HepG2 (cell line): ENCODE results near the gene UVSSA. TPM values are rescaled to one million over a fixed set of nuclear protein-coding genes. Genes with fewer than 3 reads are reported as not detected.

Experiments
- ATAC-seq: fragments of 200-7000 bp; cut with Tn5 transposase; 3 replicates; pipeline ENCODE4 v1.9.1; 2020; ENCODE audit warnings: mild to moderate bottlenecking, moderate library complexity
- BruUV-seq: library from RNA; stranded (reverse); fragments of 400-500 nt; replicated peaks from 2 replicates; lab custom pipeline; 2021; lab: Mats Ljungman, UMichigan
- CTCF ChIA-PET: fragments of 300-600 bp; formaldehyde crosslinking; extraction: SDS; loops from one replicate; lab custom pipeline; 2021; ENCODE audit warnings: low total read pairs, inconsistent platforms, low intra/inter-chr PET ratio; lab: Yijun Ruan, JAX
- POLR2A ChIA-PET: fragments of 350-600 bp; sonication (Branson Sonifier 250); formaldehyde crosslinking; loops from one replicate; lab custom pipeline; 2020; ENCODE audit warnings: antibody characterized with exemption, inconsistent platforms; lab: Yijun Ruan, JAX
- DNase-seq: peaks from one replicate; pipeline ENCODE4 v3.0.0-alpha.2; 2015; ENCODE audit warnings: low spot score
- FAIRE-seq: peaks from 3 replicates; lab custom pipeline; 2011; peaks lifted over from hg19 to GRCh38; lab: Jason Lieb, UNC
- H2AFZ ChIP-seq: one replicate; pipeline ENCODE4 v1.6.1; 2011; ENCODE audit warnings: low read length, inconsistent platforms
- H3K27ac ChIP-seq: fragments of 300-600 bp; 3 replicates; pipeline ENCODE4 v1.8.0; 2011; ENCODE audit warnings: mixed run types, mild to moderate bottlenecking, mixed read lengths, low read length, inconsistent platforms; ENCODE audit not compliant: insufficient read depth; ENCODE audit errors: extremely low read length
- H3K27me3 ChIP-seq, 2 experiments: fragments of 200-600 bp in 1 of 2; 2 replicates in 1 of 2; 3 replicates in 1 of 2; pipeline versions ENCODE4 v1.6.0 to v1.8.0; 2011; ENCODE audit warnings: low read length in 2 of 2, mild to moderate bottlenecking in 2 of 2, moderate library complexity in 2 of 2, inconsistent platforms in 1 of 2; ENCODE audit not compliant: insufficient read depth in 2 of 2, control insufficient read depth in 1 of 2
- H3K36me3 ChIP-seq, 2 experiments: fragments of 200-600 bp in 1 of 2; replicated peaks in 1 of 2; 2 replicates in 1 of 2; 3 replicates in 1 of 2; pipeline versions ENCODE4 v1.5.1 to v1.8.0; 2011; ENCODE audit warnings: low read length in 2 of 2, inconsistent platforms in 1 of 2; ENCODE audit not compliant: insufficient read depth in 2 of 2, control insufficient read depth in 1 of 2
- H3K4me1 ChIP-seq: 2 replicates; pipeline ENCODE4 v1.5.1; 2012; ENCODE audit warnings: low read length, inconsistent platforms; ENCODE audit not compliant: insufficient read depth
- H3K4me2 ChIP-seq: 2 replicates; pipeline ENCODE4 v1.6.0; 2011; ENCODE audit warnings: low read depth, low read length, inconsistent platforms
- H3K4me3 ChIP-seq, 3 experiments: fragments of 200-600 bp in 1 of 3; sonication (generic), shearing (Covaris generic) in 1 of 3; replicated peaks in 1 of 3; 2 replicates each; pipeline ENCODE4 v1.5.1; 2011 to 2016; ENCODE audit warnings: low read length in 3 of 3, inconsistent platforms in 2 of 3, low read depth in 2 of 3, mild to moderate bottlenecking in 2 of 3, control low read depth in 1 of 3, mixed read lengths in 1 of 3; ENCODE audit not compliant: insufficient read depth in 1 of 3
- H3K79me2 ChIP-seq: one replicate; pipeline ENCODE4 v1.6.1; 2011; ENCODE audit warnings: low read length, inconsistent platforms; ENCODE audit not compliant: insufficient read depth
- H3K9ac ChIP-seq: 2 replicates; pipeline ENCODE4 v1.6.0; 2011; ENCODE audit warnings: mild to moderate bottlenecking, low read depth, low read length, inconsistent platforms; ENCODE audit not compliant: insufficient read depth
- H3K9me3 ChIP-seq: 2 replicates; pipeline ENCODE4 v1.5.1; 2012; ENCODE audit warnings: mild to moderate bottlenecking, low read length
- H4K20me1 ChIP-seq: 2 replicates; pipeline ENCODE4 v1.6.0; 2011; ENCODE audit warnings: inconsistent platforms, mild to moderate bottlenecking, low read length, moderate library complexity; ENCODE audit not compliant: insufficient read depth
- DDIT3 ChIP-seq: sonication (generic); formaldehyde crosslinking; IDR thresholded peaks from 2 replicates; pipeline ENCODE4 v1.4.0; 2020; ENCODE audit warnings: mild to moderate bottlenecking, missing genetic modification reagents
- HMGXB3 ChIP-seq: sonication (generic); formaldehyde crosslinking; IDR thresholded peaks from 2 replicates; pipeline ENCODE4 v1.4.0; 2020; ENCODE audit warnings: missing genetic modification reagents, borderline replicate concordance
- HOXA3 ChIP-seq: sonication (generic); formaldehyde crosslinking; IDR thresholded peaks from 2 replicates; pipeline ENCODE4 v1.5.0; 2020; ENCODE audit warnings: missing genetic modification reagents
- SAP130 ChIP-seq: IDR thresholded peaks from 2 replicates; pipeline ENCODE4 v1.6.1; 2016; ENCODE audit warnings: low read depth
- ZNF292 ChIP-seq: sonication (generic); formaldehyde crosslinking; IDR thresholded peaks from 2 replicates; pipeline ENCODE4 v1.8.1; 2022; ENCODE audit warnings: mild to moderate bottlenecking, low read depth, missing genetic modification reagents, borderline replicate concordance
- ZNF318 ChIP-seq: sonication (generic); formaldehyde crosslinking; IDR thresholded peaks from 2 replicates; pipeline ENCODE4 v1.4.0; 2020; ENCODE audit warnings: mild to moderate bottlenecking, missing genetic modification reagents
- ZNF550 ChIP-seq: sonication (generic); formaldehyde crosslinking; IDR thresholded peaks from 2 replicates; pipeline ENCODE4 v1.4.0; 2020; ENCODE audit warnings: mild to moderate bottlenecking, missing genetic modification reagents, borderline replicate concordance
- WGBS: methylation state at CpG from one replicate; pipeline ENCODE4 v1.1.6; 2017; ENCODE audit warnings: low lambda C conversion rate; 5-methylcytosine and 5-hydroxymethylcytosine counted together
- in situ Hi-C: cut with HindIII; loops from 2 replicates; pipeline ENCODE4 v1.10.0; 2017; ENCODE audit warnings: low pct_unique_long_range_greater_than_20kb; ENCODE audit not compliant: extremely low pct_ligation_motif_present
- intact Hi-C: fragments of 100-400 bp; cut with micrococcal nuclease; formaldehyde crosslinking; loops from one replicate; pipeline ENCODE4 v1.10.0; 2022; ENCODE audit not compliant: unreplicated experiment
- polyA plus RNA-seq, 8 experiments: library from polyadenylated mRNA; depleted of rRNA in 3 of 8; stranded (reverse) in 7 of 8; unstranded in 1 of 8; fragments of >200 nt; fragmentation: Illumina TruSeq in 4 of 8; extraction: Trizol in 4 of 8; gene quantifications; 2 replicates each; pipeline versions ENCODE4 v1.2.1 to v1.2.3, GENCODE V29; 2011 to 2016; ENCODE audit warnings: low read depth in 4 of 8, missing spikeins in 1 of 8, mixed read lengths in 1 of 8; ENCODE audit not compliant: insufficient read depth in 1 of 8
- total RNA-seq, 5 experiments: library from RNA; depleted of rRNA; stranded (reverse); fragments of >200 nt; fragmentation: Illumina TruSeq; extraction: Trizol; gene quantifications; 2 replicates each; pipeline ENCODE4 v1.2.3, GENCODE V29; 2016; ENCODE audit warnings: low read depth in 1 of 5
- TF ChIP-seq, protein P1 (sequence below): sonication (generic); formaldehyde crosslinking; IDR thresholded peaks from 2 replicates; pipeline ENCODE4 v1.8.1; 2023; ENCODE audit warnings: missing genetic modification reagents, inconsistent platforms, borderline replicate concordance

UVSSA gene
- total and polyA plus RNA-seq, 2 of the 13 experiments (the other 11 are each of a cell fraction or from before 2014, with no cell fraction given) = 4.6 to 8.4 TPM

- no peaks in the 10 kb centered on the region for H4K20me1 ChIP-seq
- DNase-seq = no peak
- FAIRE-seq = no peak
- H3K9me3 ChIP-seq = no peaks in the 10 kb centered on the region
- H3K36me3 ChIP-seq = no peaks in the 10 kb centered on the region
- no peak overlapping the region for H3K9ac ChIP-seq
- ChIA-PET CTCF (no interaction called here), POLR2A (no interaction called here)
- H3K27ac ChIP-seq = no peak overlapping the region
- ATAC-seq = peak; percentile 20; the same call in 2 of the 3 replicates
- 1% methylated on average over 8 of the region's 17 CpGs for WGBS
- peaks cover 2 to 8% of the 10 kb centered on the region in 2 experiments; a peak in 4 of 5 replicates for H3K27me3 ChIP-seq
- no TSS peak for BruUV-seq
- H3K79me2 ChIP-seq = no peaks in the 10 kb centered on the region
- H2AFZ ChIP-seq = no peak overlapping the region
- no peak overlapping the region for H3K4me2 ChIP-seq
- H3K4me3 ChIP-seq = no peak overlapping the region
- in situ Hi-C loops = no loop called here
- intact Hi-C loops = no loop called here
- no peaks in the 10 kb centered on the region for H3K4me1 ChIP-seq
- no peak for TF ChIP-seq ZNF318 (CRISPR knock-in tag)
- TF ChIP-seq ZNF292 (CRISPR knock-in tag) = no peak
- TF ChIP-seq SAP130 = no peak
- TF ChIP-seq, protein P1, sequence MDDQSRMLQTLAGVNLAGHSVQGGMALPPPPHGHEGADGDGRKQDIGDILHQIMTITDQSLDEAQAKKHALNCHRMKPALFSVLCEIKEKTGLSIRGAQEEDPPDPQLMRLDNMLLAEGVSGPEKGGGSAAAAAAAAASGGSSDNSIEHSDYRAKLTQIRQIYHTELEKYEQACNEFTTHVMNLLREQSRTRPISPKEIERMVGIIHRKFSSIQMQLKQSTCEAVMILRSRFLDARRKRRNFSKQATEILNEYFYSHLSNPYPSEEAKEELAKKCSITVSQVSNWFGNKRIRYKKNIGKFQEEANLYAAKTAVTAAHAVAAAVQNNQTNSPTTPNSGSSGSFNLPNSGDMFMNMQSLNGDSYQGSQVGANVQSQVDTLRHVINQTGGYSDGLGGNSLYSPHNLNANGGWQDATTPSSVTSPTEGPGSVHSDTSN = no peak
- no peak for TF ChIP-seq ZNF550 (CRISPR knock-in tag)
- no peak for TF ChIP-seq DDIT3 (CRISPR knock-in tag)
- no peak for TF ChIP-seq HMGXB3 (CRISPR knock-in tag)
- TF ChIP-seq HOXA3 (CRISPR knock-in tag) = no peak
Observed at GRCh38 chr4:1411436-1412375, 64.7 kb downstream of the UVSSA start.
